K562 (cell line): Measurements from ENCODE around the gene GUK1. TPM values are rescaled to one million over a fixed set of nuclear protein-coding genes. Genes with fewer than 3 reads are reported as not detected.
A peak's percentile ranks its signal among the peaks of the same experiment; 100 is the strongest.

Experiments
- ATAC-seq: fragments of 200-7000 bp; cut with Tn5 transposase; 3 replicates; pipeline ENCODE4 v1.9.1; 2020; ENCODE audit warnings: moderate library complexity
- BruUV-seq: library from RNA; stranded (reverse); fragments of 400-500 nt; replicated peaks from 2 replicates; lab custom pipeline; 2021; lab: Mats Ljungman, UMichigan
- CTCF ChIA-PET: fragments of 300-600 bp; formaldehyde crosslinking; extraction: SDS; loops from one replicate; lab custom pipeline; 2021; ENCODE audit warnings: low intra/inter-chr PET ratio; lab: Yijun Ruan, JAX
- POLR2A ChIA-PET: fragments of 300-600, 350-650 bp; sonication (Branson Sonifier 250); formaldehyde crosslinking; extraction: SDS; loops from one replicate; lab custom pipeline; 2021; ENCODE audit warnings: antibody characterized with exemption, inconsistent platforms; lab: Yijun Ruan, JAX
- DNase-seq, 4 experiments: peaks; one replicate each; pipeline versions ENCODE4 v3.0.0 to v3.0.0-alpha.2; 2011 to 2018; ENCODE audit warnings: low spot score in 3 of 4, mixed read lengths in 3 of 4; ENCODE audit errors: extremely low read depth in 1 of 4
- FAIRE-seq: peaks from 2 replicates; lab custom pipeline; 2011; peaks lifted over from hg19 to GRCh38; lab: Jason Lieb, UNC
- H2AFZ ChIP-seq: 2 replicates; pipeline ENCODE4 v1.6.0; 2011; ENCODE audit warnings: low read depth, low read length, control low read depth, inconsistent platforms
- H3K27ac ChIP-seq: fragments of 200-600 bp; 3 replicates; pipeline ENCODE4 v1.8.0; 2011; ENCODE audit warnings: low read depth, mild to moderate bottlenecking, control low read depth, inconsistent platforms, low read length, moderate library complexity, mixed read lengths; ENCODE audit errors: extremely low read depth
- H3K27me3 ChIP-seq, 2 experiments: fragments of 300-600 bp in 1 of 2; 2 replicates in 1 of 2; 3 replicates in 1 of 2; pipeline versions ENCODE4 v1.6.0 to v1.8.0; 2011; ENCODE audit warnings: inconsistent platforms in 2 of 2, low read length in 2 of 2, mild to moderate bottlenecking in 1 of 2, mixed read lengths in 1 of 2, moderate library complexity in 1 of 2; ENCODE audit not compliant: control insufficient read depth in 2 of 2, insufficient read depth in 2 of 2
- H3K36me3 ChIP-seq: fragments of 300-600 bp; 3 replicates; pipeline ENCODE4 v1.8.0; 2011; ENCODE audit warnings: mild to moderate bottlenecking, low read length, inconsistent platforms; ENCODE audit not compliant: control insufficient read depth, insufficient read depth
- H3K4me1 ChIP-seq, 2 experiments: fragments of 200-600 bp in 1 of 2; replicated peaks in 1 of 2; 2 replicates in 1 of 2; 3 replicates in 1 of 2; pipeline versions ENCODE4 v1.5.1 to v1.8.0; 2011; ENCODE audit warnings: inconsistent platforms in 2 of 2, low read length in 2 of 2, mild to moderate bottlenecking in 1 of 2, mixed read lengths in 1 of 2, moderate library complexity in 1 of 2; ENCODE audit not compliant: control insufficient read depth in 2 of 2, insufficient read depth in 2 of 2
- H3K4me2 ChIP-seq: 2 replicates; pipeline ENCODE4 v1.6.1; 2011; ENCODE audit warnings: low read length, control low read depth, inconsistent platforms, mixed read lengths; ENCODE audit not compliant: insufficient read depth
- H3K4me3 ChIP-seq: fragments of 200-600 bp; sonication (generic), shearing (Covaris generic); 2 replicates; pipeline ENCODE4 v1.5.1; 2016; ENCODE audit warnings: control low read depth, inconsistent platforms
- H3K79me2 ChIP-seq: fragments of 200-600 bp; 3 replicates; pipeline ENCODE4 v1.8.0; 2011; ENCODE audit warnings: low read length, inconsistent platforms; ENCODE audit not compliant: control insufficient read depth, insufficient read depth
- H3K9ac ChIP-seq, 2 experiments: 2 replicates each; pipeline versions ENCODE4 v1.6.0 to v1.6.1; 2011; ENCODE audit warnings: low read depth in 2 of 2, low read length in 2 of 2, control low read depth in 1 of 2, inconsistent platforms in 1 of 2, mild to moderate bottlenecking in 1 of 2, mixed read lengths in 1 of 2; ENCODE audit not compliant: insufficient read depth in 1 of 2
- H3K9me1 ChIP-seq: one replicate; pipeline ENCODE4 v1.6.0; 2011; ENCODE audit warnings: inconsistent platforms, mild to moderate bottlenecking, low read length, moderate library complexity; ENCODE audit not compliant: control insufficient read depth, insufficient read depth
- H3K9me3 ChIP-seq: replicated peaks from 2 replicates; pipeline ENCODE4 v1.5.1; 2011; ENCODE audit warnings: low read depth, low read length, inconsistent platforms; ENCODE audit not compliant: control insufficient read depth, insufficient read depth
- H4K20me1 ChIP-seq: replicated peaks from 2 replicates; pipeline ENCODE4 v1.6.1; 2011; ENCODE audit warnings: low read length, inconsistent platforms, mixed read lengths; ENCODE audit not compliant: control insufficient read depth, insufficient read depth
- JUND ChIP-seq, 2 experiments: IDR thresholded peaks; 2 replicates in 1 of 2; 3 replicates in 1 of 2; pipeline ENCODE4 v1.6.1; 2011; ENCODE audit warnings: borderline replicate concordance in 2 of 2, low read depth in 2 of 2, low read length in 2 of 2, improper control_type of control experiment in 1 of 2, missing biosample characterization in 1 of 2, missing genetic modification characterization in 1 of 2, missing genetic modification reagents in 1 of 2
- NFATC3 ChIP-seq: fragments of 450-650 bp; IDR thresholded peaks from 2 replicates; pipeline ENCODE4 v1.6.1; 2017; ENCODE audit warnings: mild to moderate bottlenecking
- ZNF384 ChIP-seq: IDR thresholded peaks from 2 replicates; pipeline ENCODE4 v1.6.1; 2012; ENCODE audit warnings: low read depth, low read length, improper control_type of control experiment
- WGBS: fragments of 100-300 bp; shearing (Covaris generic); methylation state at CpG from one replicate; pipeline ENCODE4 v1.1.6; 2016; ENCODE audit warnings: low coverage, mixed read lengths; ENCODE audit not compliant: insufficient coverage; ENCODE audit errors: missing lambda C conversion rate; 5-methylcytosine and 5-hydroxymethylcytosine counted together
- in situ Hi-C: fragments of 300-500 bp; cut with MboI; formaldehyde crosslinking; loops from 4 replicates; pipeline ENCODE4 v1.15.0; 2018; ENCODE audit warnings: inconsistent platforms, mixed read lengths
- intact Hi-C: fragments of 100-400 bp; cut with micrococcal nuclease; formaldehyde crosslinking; loops from 2 replicates; pipeline ENCODE4 v1.14.2; 2022
- polyA plus RNA-seq, 8 experiments: library from polyadenylated mRNA; depleted of rRNA in 4 of 8; stranded (reverse) in 5 of 8; unstranded in 3 of 8; fragments of >200 nt; fragmentation: Nextera tagmentation in 2 of 8; fragmentation: Illumina TruSeq in 1 of 8; extraction: Ambion mirVana in 2 of 8; extraction: Trizol in 1 of 8; gene quantifications; 2 replicates each; pipeline versions ENCODE4 v1.2.1 to v1.2.3, GENCODE V29; 2011 to 2014; ENCODE audit warnings: inconsistent platforms in 1 of 8, missing spikeins in 1 of 8
- total RNA-seq, 7 experiments: library from RNA; depleted of rRNA in 6 of 7; stranded (reverse); fragments of >200 nt in 6 of 7; fragmentation: Illumina TruSeq in 2 of 7; extraction: Trizol in 2 of 7; gene quantifications; 2 replicates each; pipeline versions ENCODE4 v1.2.1 to v1.2.3, GENCODE V29; 2011 to 2021; ENCODE audit warnings: low replicate concordance in 1 of 7
- TF ChIP-seq, protein P1 (sequence below), 2 experiments: fragments of 450-650 bp; conservative IDR thresholded peaks; 2 replicates each; pipeline ENCODE4 v1.6.1; 2017; ENCODE audit warnings: mild to moderate bottlenecking in 2 of 2, moderate library complexity in 2 of 2
- TF ChIP-seq, protein P2 (sequence below), 2 experiments: fragments of 450-650 bp in 1 of 2; sonication (generic) in 1 of 2; formaldehyde crosslinking in 1 of 2; IDR thresholded peaks in 1 of 2; conservative IDR thresholded peaks in 1 of 2; 2 replicates each; pipeline versions ENCODE4 v1.6.1 to v1.8.1; 2016 to 2023; ENCODE audit warnings: mild to moderate bottlenecking in 2 of 2, moderate library complexity in 2 of 2, inconsistent platforms in 1 of 2, missing genetic modification reagents in 1 of 2
- TF ChIP-seq, protein P3 (sequence below), 3 experiments: IDR thresholded peaks in 2 of 3; conservative IDR thresholded peaks in 1 of 3; 2 replicates each; pipeline ENCODE4 v1.5.1; 2011 to 2012; ENCODE audit warnings: low read length in 3 of 3, mild to moderate bottlenecking in 3 of 3, control low read depth in 2 of 3, improper control_type of control experiment in 1 of 3, inconsistent platforms in 1 of 3, low read depth in 1 of 3, mixed read lengths in 1 of 3, moderate library complexity in 1 of 3; ENCODE audit not compliant: insufficient read depth in 2 of 3
- TF ChIP-seq, protein P4 (sequence below): fragments of 150-350 bp; conservative IDR thresholded peaks from 2 replicates; pipeline ENCODE4 v1.6.1; 2014; ENCODE audit warnings: low read length

GUK1 gene
- total and polyA plus RNA-seq, 9 of the 15 experiments (the other 6 are each of a cell fraction or from before 2014, with no cell fraction given): 7.0 to 331 (median 132) TPM

DNA sequence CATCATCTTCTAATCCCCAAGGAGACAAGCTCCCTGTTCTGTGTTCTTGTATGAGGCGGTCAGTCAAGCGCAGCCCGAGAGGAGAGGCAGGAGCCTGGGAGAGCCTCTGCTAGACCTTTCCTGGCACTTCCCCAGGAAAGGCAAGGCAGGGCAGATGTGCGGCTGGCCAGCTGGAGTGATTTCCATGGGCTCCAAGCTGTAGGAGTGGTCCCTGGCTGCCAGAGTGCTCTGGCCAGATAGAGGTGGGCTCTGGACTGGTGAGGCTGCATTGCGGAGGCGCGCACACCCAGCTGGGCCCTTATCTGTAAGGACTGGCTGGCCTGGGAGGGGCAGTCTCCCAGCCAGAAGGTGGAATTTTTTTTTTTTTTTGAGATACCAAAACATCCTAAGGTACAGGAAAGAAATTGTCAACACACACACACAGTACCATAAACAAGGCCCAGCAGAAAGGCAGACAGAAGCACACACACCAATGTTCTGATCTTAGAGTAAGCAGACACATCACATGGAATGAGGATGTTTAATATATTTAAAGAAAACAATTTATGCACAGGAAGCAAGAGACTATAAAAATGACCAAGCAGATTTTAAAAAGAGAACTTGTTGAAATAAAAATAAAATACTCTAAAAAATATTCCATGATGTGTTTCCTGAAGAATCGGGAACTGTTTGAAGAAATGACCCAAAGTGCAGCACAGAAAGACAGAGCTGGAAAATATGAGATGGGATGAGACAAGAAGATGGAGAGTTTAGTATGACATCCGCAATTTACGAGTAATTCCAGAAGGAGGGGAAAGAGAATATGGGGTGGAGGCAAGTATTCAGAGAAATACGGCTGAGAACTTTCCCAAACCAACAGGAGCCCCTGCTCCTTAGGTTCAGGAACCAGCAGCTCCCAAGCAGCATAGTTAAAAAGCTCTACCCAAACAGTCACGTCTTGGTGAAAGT lies 38.9 kb downstream of the GUK1 start (continued):
- TF ChIP-seq, protein P1, sequence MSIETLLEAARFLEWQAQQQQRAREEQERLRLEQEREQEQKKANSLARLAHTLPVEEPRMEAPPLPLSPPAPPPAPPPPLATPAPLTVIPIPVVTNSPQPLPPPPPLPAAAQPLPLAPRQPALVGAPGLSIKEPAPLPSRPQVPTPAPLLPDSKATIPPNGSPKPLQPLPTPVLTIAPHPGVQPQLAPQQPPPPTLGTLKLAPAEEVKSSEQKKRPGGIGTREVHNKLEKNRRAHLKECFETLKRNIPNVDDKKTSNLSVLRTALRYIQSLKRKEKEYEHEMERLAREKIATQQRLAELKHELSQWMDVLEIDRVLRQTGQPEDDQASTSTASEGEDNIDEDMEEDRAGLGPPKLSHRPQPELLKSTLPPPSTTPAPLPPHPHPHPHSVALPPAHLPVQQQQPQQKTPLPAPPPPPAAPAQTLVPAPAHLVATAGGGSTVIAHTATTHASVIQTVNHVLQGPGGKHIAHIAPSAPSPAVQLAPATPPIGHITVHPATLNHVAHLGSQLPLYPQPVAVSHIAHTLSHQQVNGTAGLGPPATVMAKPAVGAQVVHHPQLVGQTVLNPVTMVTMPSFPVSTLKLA (conservative IDR thresholded peaks at IDR 0.05): peak in 1 of 2 experiments; percentile 55; a peak in 2 of 4 replicates

DNA sequence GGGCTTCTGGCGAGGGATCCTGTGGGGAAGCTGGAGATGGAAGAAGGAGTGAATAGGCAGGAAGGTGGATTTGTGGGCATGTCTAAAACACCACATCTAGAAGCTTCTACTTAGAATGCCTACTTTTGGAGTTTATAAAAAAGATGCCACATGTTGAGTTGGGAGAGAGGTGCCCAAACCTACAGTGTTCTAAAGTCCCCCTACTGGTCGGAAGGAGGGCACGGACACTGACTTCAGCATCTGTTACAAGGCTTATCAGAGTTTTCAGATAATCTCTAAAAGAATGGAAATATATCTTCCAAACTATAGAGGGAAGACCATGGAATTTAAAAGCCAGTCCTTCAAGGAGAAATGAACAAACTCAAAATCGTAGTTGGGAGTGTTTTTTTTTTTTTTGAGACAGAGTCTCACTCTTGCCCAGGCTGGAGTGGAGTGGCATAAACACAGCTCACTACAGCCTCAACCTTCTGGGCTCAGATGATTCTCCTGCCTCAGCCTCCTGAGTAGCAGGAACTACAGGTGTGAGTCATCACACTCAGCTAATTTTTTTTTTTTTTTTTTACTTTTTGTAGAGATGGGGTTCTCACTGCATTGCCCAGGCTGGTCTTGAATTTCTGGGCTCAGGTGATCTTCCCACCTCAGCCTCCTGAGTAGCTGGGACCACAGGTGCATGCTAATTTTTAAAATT lies 40.3 kb downstream of the GUK1 start:
- H3K9me1 ChIP-seq: no peaks in the 10 kb centered on the region
- ATAC-seq (no peak), DNase-seq (no peak), FAIRE-seq (no peak)
- no peaks in the 10 kb centered on the region for H3K79me2 ChIP-seq
- H4K20me1 ChIP-seq: 0 out of 2 replicates have a peak, but pooled peaks cover 4% of the 10 kb centered on the region
- peaks cover 5% of the 10 kb centered on the region; the same call in 2 of the 3 replicates for H3K36me3 ChIP-seq
- peaks cover 22 to 31% of the 10 kb centered on the region in 2 experiments; a peak in 4 of 5 replicates for H3K4me1 ChIP-seq
- no peak overlapping the region for H3K27ac ChIP-seq
- no peak overlapping the region for H3K9ac ChIP-seq
- no peak overlapping the region for H3K4me2 ChIP-seq
- intact Hi-C loops (loop anchor here (5.0 kb wide), 1 partner anchor 48 kb away; no protein-coding TSS in a partner anchor), in situ Hi-C loops (no loop called here)
- ChIA-PET POLR2A (interaction anchor here (0.6 to 1.9 kb wide), 4 partner anchors 24 to 1080 kb away, joined by 3 to 7 read pairs (median 3); no protein-coding TSS in a partner anchor), CTCF (no interaction called here)
- no peaks in the 10 kb centered on the region for H3K27me3 ChIP-seq
- no peaks in the 10 kb centered on the region for H3K9me3 ChIP-seq
- no peak overlapping the region for H3K4me3 ChIP-seq
- no peak overlapping the region for H2AFZ ChIP-seq
- no TSS peak for BruUV-seq
- 41% methylated on average over 4 of the region's 4 CpGs for WGBS
- TF ChIP-seq NFATC3 (no peak), ZNF384 (peak; percentile 54; the same call in 1 of the 2 replicates), JUND (IDR thresholded peaks at IDR 0.05; ENCODE audit: borderline replicate concordance, low read depth, low read length) (peak; percentile 38; the same call in 1 of the 2 replicates), JUND (tag; IDR thresholded peaks at IDR 0.05; ENCODE audit: borderline replicate concordance, low read depth, low read length) (peak; percentile 70; the same call in 2 of the 3 replicates)
- TF ChIP-seq, protein P2, sequence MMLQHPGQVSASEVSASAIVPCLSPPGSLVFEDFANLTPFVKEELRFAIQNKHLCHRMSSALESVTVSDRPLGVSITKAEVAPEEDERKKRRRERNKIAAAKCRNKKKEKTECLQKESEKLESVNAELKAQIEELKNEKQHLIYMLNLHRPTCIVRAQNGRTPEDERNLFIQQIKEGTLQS (IDR thresholded peaks at IDR 0.05): peak; percentile 78
- TF ChIP-seq, protein P2 (CRISPR knock-in tag; conservative IDR thresholded peaks at IDR 0.05): no peak
- TF ChIP-seq, protein P3, sequence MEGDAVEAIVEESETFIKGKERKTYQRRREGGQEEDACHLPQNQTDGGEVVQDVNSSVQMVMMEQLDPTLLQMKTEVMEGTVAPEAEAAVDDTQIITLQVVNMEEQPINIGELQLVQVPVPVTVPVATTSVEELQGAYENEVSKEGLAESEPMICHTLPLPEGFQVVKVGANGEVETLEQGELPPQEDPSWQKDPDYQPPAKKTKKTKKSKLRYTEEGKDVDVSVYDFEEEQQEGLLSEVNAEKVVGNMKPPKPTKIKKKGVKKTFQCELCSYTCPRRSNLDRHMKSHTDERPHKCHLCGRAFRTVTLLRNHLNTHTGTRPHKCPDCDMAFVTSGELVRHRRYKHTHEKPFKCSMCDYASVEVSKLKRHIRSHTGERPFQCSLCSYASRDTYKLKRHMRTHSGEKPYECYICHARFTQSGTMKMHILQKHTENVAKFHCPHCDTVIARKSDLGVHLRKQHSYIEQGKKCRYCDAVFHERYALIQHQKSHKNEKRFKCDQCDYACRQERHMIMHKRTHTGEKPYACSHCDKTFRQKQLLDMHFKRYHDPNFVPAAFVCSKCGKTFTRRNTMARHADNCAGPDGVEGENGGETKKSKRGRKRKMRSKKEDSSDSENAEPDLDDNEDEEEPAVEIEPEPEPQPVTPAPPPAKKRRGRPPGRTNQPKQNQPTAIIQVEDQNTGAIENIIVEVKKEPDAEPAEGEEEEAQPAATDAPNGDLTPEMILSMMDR (IDR thresholded peaks at IDR 0.05 in 2 of 3, conservative IDR thresholded peaks at IDR 0.05 in 1 of 3; ENCODE audit: insufficient read depth in 2 of 3, low read depth in 1 of 3, low read length in 3 of 3): peak; percentile 25 to 51 (median 36); a peak in 5 of 6 replicates
- TF ChIP-seq, protein P4, sequence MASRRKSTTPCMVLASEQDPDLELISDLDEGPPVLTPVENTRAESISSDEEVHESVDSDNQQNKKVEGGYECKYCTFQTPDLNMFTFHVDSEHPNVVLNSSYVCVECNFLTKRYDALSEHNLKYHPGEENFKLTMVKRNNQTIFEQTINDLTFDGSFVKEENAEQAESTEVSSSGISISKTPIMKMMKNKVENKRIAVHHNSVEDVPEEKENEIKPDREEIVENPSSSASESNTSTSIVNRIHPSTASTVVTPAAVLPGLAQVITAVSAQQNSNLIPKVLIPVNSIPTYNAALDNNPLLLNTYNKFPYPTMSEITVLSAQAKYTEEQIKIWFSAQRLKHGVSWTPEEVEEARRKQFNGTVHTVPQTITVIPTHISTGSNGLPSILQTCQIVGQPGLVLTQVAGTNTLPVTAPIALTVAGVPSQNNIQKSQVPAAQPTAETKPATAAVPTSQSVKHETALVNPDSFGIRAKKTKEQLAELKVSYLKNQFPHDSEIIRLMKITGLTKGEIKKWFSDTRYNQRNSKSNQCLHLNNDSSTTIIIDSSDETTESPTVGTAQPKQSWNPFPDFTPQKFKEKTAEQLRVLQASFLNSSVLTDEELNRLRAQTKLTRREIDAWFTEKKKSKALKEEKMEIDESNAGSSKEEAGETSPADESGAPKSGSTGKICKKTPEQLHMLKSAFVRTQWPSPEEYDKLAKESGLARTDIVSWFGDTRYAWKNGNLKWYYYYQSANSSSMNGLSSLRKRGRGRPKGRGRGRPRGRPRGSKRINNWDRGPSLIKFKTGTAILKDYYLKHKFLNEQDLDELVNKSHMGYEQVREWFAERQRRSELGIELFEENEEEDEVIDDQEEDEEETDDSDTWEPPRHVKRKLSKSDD: no peak
